ENCODE data around the gene LUZP1.

DNA sequence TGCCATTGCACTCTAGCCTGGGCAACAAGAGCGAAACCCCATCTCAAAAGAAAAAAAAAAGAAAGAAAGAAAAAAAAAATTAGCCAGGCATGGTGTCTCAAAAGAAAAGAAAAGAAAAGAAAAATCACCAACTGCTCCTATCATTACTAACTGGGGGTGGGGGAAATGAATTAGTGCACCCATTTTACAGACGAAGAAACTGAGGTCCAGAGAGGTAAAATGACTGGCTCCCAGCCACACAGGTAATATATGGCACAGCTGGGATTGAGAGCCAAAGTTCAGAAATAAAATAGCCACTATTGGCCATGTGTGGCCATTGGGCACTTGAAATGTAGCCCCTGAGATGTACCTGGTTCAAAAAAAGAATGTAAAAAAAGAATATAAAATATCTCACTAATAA is 39.9 kb upstream of the LUZP1 start:
- TF ChIP-seq EP300 (IDR thresholded peaks at IDR 0.05) (no peak), POLR2A (IDR thresholded peaks at IDR 0.05) (no peak)
- TF ChIP-seq, protein P1, sequence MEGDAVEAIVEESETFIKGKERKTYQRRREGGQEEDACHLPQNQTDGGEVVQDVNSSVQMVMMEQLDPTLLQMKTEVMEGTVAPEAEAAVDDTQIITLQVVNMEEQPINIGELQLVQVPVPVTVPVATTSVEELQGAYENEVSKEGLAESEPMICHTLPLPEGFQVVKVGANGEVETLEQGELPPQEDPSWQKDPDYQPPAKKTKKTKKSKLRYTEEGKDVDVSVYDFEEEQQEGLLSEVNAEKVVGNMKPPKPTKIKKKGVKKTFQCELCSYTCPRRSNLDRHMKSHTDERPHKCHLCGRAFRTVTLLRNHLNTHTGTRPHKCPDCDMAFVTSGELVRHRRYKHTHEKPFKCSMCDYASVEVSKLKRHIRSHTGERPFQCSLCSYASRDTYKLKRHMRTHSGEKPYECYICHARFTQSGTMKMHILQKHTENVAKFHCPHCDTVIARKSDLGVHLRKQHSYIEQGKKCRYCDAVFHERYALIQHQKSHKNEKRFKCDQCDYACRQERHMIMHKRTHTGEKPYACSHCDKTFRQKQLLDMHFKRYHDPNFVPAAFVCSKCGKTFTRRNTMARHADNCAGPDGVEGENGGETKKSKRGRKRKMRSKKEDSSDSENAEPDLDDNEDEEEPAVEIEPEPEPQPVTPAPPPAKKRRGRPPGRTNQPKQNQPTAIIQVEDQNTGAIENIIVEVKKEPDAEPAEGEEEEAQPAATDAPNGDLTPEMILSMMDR (IDR thresholded peaks at IDR 0.05) = no peak

All from tibial nerve (tissue), 4 donors.